SK-N-MC (cell line): ENCODE data around the gene MORN5.

Experiments used
- FOXP2 ChIP-seq: optimal IDR thresholded peaks from 2 replicates; pipeline ENCODE3; 2011; ENCODE audit warnings: mild to moderate bottlenecking, moderate library complexity; ENCODE audit not compliant: insufficient read depth; ENCODE audit errors: extremely low read length, control extremely low read depth
- POLR2AphosphoS5 ChIP-seq: IDR thresholded peaks from 2 replicates; pipeline ENCODE4 v1.6.1; 2012; ENCODE audit warnings: mild to moderate bottlenecking, low read depth, low read length, borderline replicate concordance

DNA sequence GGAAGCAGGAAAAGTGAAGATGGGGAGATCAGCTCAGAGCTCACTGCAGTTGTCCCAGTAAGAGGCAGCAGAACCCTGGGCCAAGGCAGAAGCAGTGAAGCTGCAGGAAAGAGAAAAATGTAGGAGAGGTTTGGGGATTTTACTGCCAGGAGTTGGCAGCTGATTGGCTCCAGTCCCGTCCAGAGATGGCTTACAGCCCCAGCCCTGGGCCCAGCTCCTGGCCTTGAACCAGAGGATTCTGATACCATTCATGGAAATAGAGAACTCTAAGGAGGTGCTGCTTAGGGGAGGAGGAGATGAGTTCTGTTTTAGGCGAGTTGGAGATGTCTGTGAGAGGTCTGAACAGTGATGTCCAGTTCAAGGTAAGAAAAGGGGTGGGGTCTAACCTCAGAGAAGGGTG, 4.6 kb downstream of the MORN5 start:
- no peak for TF ChIP-seq POLR2AphosphoS5
- TF ChIP-seq FOXP2 = no peak
